Natural killer cell treated with Interleukin-12 subunit alpha and Interleukin-12 subunit beta and Interleukin-15 and Interleukin-18, amount 100 ng/mL, for 72 hours (primary cell): ENCODE results near the gene CEMIP2. TPM values are rescaled to one million over a fixed set of nuclear protein-coding genes. Genes with fewer than 3 reads are reported as not detected.
"Not testable (repeated sequence)": the region's sequence is repeated elsewhere in the genome, so short reads cannot be mapped to it uniquely, and the experiment has no call there.

ENCODE experiments used
- ATAC-seq, 2 donors: fragments of 150-1000 bp; cut with Tn5 transposase in 1 of 2; sonication (Bioruptor Pico), chemical (Tn5 transposase) in 1 of 2; 2 replicates each; pipeline ENCODE4 v1.10.0; 2021
- DNase-seq: peaks from one replicate; pipeline ENCODE4 v3.0.0; 2022; ENCODE audit warnings: low spot score
- H3K27ac Mint-ChIP-seq, 2 donors: 1 replicate in 1 of 2; 2 replicates in 1 of 2; pipeline ENCODE4 v1.8.0; 2022; ENCODE audit warnings: mixed read lengths in 2 of 2, mild to moderate bottlenecking in 1 of 2, moderate library complexity in 1 of 2
- H3K27me3 Mint-ChIP-seq, 2 donors: 1 replicate in 1 of 2; 2 replicates in 1 of 2; pipeline ENCODE4 v1.8.0; 2022; ENCODE audit warnings: mixed read lengths in 2 of 2
- H3K36me3 Mint-ChIP-seq: one replicate; pipeline ENCODE4 v1.8.0; 2022; ENCODE audit warnings: mixed read lengths
- H3K4me1 Mint-ChIP-seq, 2 donors: 1 replicate in 1 of 2; 2 replicates in 1 of 2; pipeline ENCODE4 v1.8.0; 2022; ENCODE audit warnings: low read depth in 2 of 2, mixed read lengths in 2 of 2, mild to moderate bottlenecking in 1 of 2
- H3K4me3 Mint-ChIP-seq: one replicate; pipeline ENCODE4 v1.8.0; 2022; ENCODE audit warnings: mixed read lengths
- H3K9me3 Mint-ChIP-seq: 2 replicates; pipeline ENCODE4 v1.8.0; 2022; ENCODE audit warnings: mixed read lengths
- total RNA-seq, 2 donors: library from RNA; stranded (reverse); gene quantifications; one replicate each; pipeline ENCODE4 v1.2.3, GENCODE V29; 2022

The CEMIP2 gene
- total RNA-seq, 2 donors from 2014 or later, result 39.8 to 63.7 TPM

DNA sequence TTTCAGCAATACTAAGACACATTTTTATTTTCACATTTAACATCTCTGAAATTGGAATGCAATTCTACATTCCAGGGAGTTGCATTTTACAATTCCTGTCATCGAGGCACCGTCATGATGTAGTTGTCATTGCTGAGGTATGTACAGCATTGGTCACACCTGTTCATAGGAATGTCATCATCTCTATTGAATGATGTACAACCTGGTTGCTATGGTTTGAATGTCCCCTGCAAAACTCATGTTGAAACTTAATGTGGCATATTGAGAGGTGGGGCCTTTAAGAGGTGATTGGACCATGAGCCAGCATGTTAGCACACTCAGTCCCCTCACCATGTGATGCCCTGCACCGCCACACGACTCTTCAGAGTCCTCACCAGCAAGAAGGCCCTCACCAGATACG is 103.1 kb downstream of the CEMIP2 start:
- no peak for ATAC-seq
- H3K36me3 Mint-ChIP-seq, result no peaks in the 10 kb centered on the region
- H3K9me3 Mint-ChIP-seq, result no peaks in the 10 kb centered on the region
- peaks cover 9 to 11% of the 10 kb centered on the region in 2 donors for H3K4me1 Mint-ChIP-seq
- H3K4me3 Mint-ChIP-seq, result no peak overlapping the region
- H3K27ac Mint-ChIP-seq, result no peak overlapping the region
- peaks cover 0 to 5% of the 10 kb centered on the region in 2 donors for H3K27me3 Mint-ChIP-seq
- no peak for DNase-seq

DNA sequence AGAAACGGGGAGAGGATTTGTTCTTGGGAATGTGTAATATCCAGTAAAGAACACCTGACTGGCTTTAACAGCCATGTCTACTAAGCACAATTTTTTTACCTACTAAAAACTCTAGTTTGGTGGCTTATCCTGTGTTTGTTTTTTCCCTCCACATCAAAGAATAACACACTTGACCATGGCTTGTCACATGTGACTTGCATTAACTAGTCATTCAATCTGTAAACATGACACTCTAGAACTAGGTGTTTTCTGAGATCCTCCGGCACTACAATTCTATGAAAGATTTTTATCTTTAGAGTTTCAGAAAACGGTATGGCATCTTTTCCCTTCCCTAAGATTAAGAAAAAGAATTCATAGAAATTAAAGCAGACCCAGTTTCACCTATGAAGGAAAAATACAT is 103.7 kb downstream of the CEMIP2 start:
- H3K9me3 Mint-ChIP-seq, result no peaks in the 10 kb centered on the region
- no peak for ATAC-seq
- no peak overlapping the region for H3K4me3 Mint-ChIP-seq
- peaks cover 14 to 15% of the 10 kb centered on the region in 2 donors for H3K4me1 Mint-ChIP-seq
- no peaks in the 10 kb centered on the region for H3K36me3 Mint-ChIP-seq
- H3K27me3 Mint-ChIP-seq, result peaks cover 0 to 5% of the 10 kb centered on the region in 2 donors
- no peak overlapping the region for H3K27ac Mint-ChIP-seq
- no peak for DNase-seq

DNA sequence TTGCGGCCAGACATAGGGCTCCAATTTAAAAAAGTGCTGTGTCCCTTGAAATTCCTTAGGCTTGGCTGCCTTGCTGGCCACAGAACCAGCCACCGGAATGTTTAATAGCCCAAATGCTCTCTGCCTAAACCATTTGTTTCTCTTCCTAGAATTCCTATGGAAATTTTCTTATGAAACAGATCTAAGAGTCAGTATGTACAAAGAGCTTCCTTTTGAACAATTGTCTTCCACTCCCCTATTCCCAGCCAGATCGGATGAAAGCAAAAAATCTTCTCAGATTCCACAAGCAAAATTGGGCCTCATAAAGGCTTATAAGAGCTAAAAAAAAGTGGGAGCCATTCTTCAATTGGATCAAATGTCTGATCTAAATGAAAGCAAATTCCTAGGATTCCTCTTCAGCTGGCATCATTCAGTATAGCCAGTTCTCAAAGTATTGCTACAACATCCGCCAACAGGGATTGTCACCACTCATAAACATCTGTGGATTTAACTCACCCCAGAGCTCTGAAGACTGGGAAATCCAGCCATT is 104.3 kb downstream of the CEMIP2 start:
- DNase-seq (no peak), ATAC-seq (no peak)
- Mint-ChIP-seq H3K27ac (no peak overlapping the region), H3K36me3 (no peaks in the 10 kb centered on the region), H3K4me3 (no peak overlapping the region), H3K9me3 (no peaks in the 10 kb centered on the region), H3K27me3 (peaks cover 0 to 5% of the 10 kb centered on the region in 2 donors), H3K4me1 (peaks cover 15 to 18% of the 10 kb centered on the region in 2 donors)

DNA sequence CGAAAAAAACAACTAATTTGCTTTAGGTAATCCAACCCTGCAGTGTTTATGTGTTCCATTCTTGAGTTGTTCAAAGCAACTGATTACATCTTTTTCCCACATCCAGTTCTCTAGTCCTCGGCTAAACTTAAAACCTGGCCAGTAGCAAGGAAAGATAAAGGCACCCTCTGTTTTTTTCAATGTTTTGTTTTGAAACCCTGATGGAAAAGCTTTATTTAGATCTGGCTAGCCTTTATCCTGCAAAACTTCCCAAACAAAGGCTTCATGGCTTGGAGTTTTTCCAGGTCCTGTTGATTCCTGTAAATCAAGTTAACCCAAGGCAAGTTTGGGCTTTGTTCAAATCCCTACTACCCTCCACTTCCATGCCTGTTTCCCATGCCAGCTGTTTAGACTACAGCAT is 105.1 kb downstream of the CEMIP2 start:
- Mint-ChIP-seq H3K27ac (no peak overlapping the region), H3K4me1 (peaks cover 15 to 19% of the 10 kb centered on the region in 2 donors), H3K27me3 (peaks cover 1 to 5% of the 10 kb centered on the region in 2 donors), H3K9me3 (no peaks in the 10 kb centered on the region), H3K4me3 (no peak overlapping the region), H3K36me3 (peaks cover 2% of the 10 kb centered on the region)
- ATAC-seq, result no peak
- DNase-seq, result no peak

DNA sequence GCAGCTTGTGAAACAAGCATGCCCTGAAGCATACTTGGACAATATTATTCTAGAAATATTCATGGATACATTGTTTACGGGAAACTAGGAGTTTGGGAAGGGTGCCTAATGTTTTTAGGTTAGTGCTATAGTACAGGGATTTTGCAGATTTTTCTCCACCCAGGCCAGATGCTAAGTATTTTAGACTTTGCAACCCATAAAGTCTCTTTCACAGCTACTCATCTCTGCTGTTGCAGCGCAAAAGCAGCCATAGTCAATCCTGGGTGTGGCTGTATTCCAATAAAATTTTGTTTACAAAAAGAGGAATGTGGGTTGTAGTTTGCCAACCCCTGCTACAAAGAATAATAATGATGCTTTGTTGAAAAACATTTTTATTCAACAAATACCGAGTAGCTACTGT is 106.2 kb downstream of the CEMIP2 start:
- Mint-ChIP-seq H3K27me3 (peaks cover 2 to 5% of the 10 kb centered on the region in 2 donors), H3K9me3 (peaks cover 7% of the 10 kb centered on the region), H3K4me1 (peaks cover 21 to 29% of the 10 kb centered on the region in 2 donors), H3K36me3 (peaks cover 14% of the 10 kb centered on the region), H3K27ac (no peak overlapping the region), H3K4me3 (no peak overlapping the region)
- ATAC-seq (no peak), DNase-seq (no peak)

DNA sequence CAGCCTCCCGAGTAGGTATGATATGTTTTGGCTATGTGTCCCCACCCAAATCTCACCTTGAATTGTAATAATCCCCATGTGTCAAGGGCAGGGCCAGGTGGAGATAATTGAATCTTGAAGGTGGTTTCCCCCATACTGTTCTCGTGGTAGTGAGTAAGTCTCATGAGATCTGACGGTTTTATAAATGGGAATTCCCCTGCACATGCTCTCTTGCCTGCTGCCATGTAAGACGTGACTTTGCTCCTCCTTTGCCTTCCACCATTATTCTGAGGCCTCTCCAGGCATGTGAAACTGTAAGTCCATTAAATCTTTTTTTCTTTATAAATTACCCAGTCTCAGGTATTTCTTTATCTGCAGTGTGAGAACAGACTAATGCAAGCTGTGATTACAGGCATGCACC is 111.0 kb downstream of the CEMIP2 start:
- not testable (repeated sequence) for H3K27me3 Mint-ChIP-seq, DNase-seq, H3K4me3 Mint-ChIP-seq, ATAC-seq
- Mint-ChIP-seq H3K36me3 (peaks cover 19% of the 10 kb centered on the region), H3K9me3 (peaks cover 11% of the 10 kb centered on the region), H3K27ac (peak overlapping the region in 1 of 2 donors; percentile 31), H3K4me1 (peaks cover 15 to 30% of the 10 kb centered on the region in 2 donors)

DNA sequence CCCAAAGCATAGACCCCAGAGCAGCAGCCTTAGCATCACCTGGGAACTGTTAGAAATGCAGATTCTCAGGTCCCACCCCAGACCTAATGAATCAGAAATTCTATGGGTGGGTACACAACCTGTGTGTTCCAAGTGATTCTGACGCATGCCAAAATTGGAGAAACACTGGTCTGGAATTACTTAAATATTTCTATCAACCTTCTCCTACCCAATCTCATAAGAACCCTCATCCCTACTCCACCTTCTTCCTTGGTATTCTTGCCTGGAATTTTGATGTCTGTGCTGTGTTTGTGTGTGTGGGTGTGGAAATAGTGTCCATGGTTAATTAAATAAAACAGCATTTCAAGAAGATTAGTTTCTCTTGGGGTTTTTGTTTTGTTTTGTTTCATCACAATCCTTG is 111.8 kb downstream of the CEMIP2 start:
- no peak overlapping the region for H3K27ac Mint-ChIP-seq

DNA sequence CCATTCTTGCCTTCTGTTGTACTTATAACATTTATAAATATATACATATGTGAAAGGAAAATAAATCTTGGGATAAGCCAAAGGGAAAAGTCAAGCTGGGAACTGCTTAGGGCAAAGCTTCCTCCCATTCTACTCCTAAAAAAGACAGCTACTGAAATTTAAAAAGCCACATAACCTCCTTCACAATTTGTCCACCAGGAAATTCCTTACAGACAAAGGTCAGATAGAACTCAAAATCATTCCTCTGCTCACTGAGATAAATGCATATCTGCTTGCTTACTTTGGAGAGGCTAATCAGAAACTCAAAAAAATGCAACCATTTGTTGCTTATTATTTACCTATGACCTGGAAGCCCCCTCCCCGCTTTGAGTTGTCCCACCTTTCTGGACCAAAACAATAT is 112.5 kb downstream of the CEMIP2 start:
- peaks cover 2 to 7% of the 10 kb centered on the region in 2 donors for H3K27me3 Mint-ChIP-seq
- peaks cover 11% of the 10 kb centered on the region for H3K9me3 Mint-ChIP-seq
- H3K4me3 Mint-ChIP-seq, result no peak overlapping the region
- H3K36me3 Mint-ChIP-seq, result peaks cover 19% of the 10 kb centered on the region
- peaks cover 15 to 37% of the 10 kb centered on the region in 2 donors for H3K4me1 Mint-ChIP-seq
- DNase-seq, result no peak
- no peak overlapping the region for H3K27ac Mint-ChIP-seq
- ATAC-seq, result no peak

More for the DNA sequence above, 111.8 kb downstream of the CEMIP2 start:
- H3K4me1 Mint-ChIP-seq, result peaks cover 15 to 33% of the 10 kb centered on the region in 2 donors
- ATAC-seq, result no peak
- H3K36me3 Mint-ChIP-seq, result peaks cover 19% of the 10 kb centered on the region
- H3K27me3 Mint-ChIP-seq, result peaks cover 2 to 7% of the 10 kb centered on the region in 2 donors
- no peak for DNase-seq
- no peak overlapping the region for H3K4me3 Mint-ChIP-seq
- peaks cover 11% of the 10 kb centered on the region for H3K9me3 Mint-ChIP-seq

DNA sequence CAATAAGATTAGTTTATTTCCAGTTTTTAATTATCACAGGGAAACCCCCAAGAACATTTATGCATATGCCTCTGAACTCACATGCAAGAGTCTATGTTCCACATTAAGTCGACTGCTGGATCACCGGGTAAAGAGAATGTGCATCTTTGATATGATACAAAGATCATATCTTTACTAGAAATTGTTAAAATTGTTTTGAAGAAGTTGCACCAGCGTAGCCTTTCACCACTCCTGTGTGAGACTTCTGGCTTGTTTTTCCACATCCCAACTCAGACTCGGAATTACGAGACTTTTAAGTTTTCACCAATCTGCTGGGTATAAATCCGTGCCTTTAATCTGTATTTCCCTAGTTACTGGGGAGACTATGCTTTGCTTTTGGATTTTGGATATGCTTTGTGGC is 113.2 kb downstream of the CEMIP2 start:
- Mint-ChIP-seq H3K36me3 (peaks cover 19% of the 10 kb centered on the region), H3K9me3 (peaks cover 11% of the 10 kb centered on the region), H3K27me3 (peaks cover 2 to 7% of the 10 kb centered on the region in 2 donors), H3K4me3 (no peak overlapping the region), H3K4me1 (peaks cover 9 to 34% of the 10 kb centered on the region in 2 donors), H3K27ac (no peak overlapping the region)
- no peak for DNase-seq
- ATAC-seq, result no peak

DNA sequence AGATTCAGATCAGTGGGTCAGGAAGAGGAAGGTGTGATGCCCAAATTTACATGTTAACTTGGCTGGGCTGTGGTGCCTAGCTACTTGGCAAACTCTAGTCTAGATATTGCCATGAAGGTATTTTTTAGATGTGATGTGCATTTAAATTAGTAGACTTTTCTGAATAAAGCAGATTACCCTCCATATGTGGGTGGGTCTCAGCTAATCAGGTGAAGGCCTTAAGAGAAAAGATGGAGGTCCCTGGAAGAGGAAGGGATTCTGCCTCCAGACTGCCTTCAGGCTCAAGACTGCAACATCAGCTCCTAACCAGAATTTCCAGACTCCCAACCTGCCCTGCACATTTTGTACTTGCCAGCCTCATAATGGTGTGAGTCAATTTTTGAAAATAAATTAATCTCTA is 115.8 kb downstream of the CEMIP2 start:
- H3K9me3 Mint-ChIP-seq, result peaks cover 10% of the 10 kb centered on the region
- no peak overlapping the region for H3K4me3 Mint-ChIP-seq
- H3K36me3 Mint-ChIP-seq, result peaks cover 10% of the 10 kb centered on the region
- DNase-seq, result no peak
- H3K27ac Mint-ChIP-seq, result no peak overlapping the region
- peaks cover 17 to 27% of the 10 kb centered on the region in 2 donors for H3K4me1 Mint-ChIP-seq
- no peak for ATAC-seq
- peaks cover 0 to 7% of the 10 kb centered on the region in 2 donors for H3K27me3 Mint-ChIP-seq

DNA sequence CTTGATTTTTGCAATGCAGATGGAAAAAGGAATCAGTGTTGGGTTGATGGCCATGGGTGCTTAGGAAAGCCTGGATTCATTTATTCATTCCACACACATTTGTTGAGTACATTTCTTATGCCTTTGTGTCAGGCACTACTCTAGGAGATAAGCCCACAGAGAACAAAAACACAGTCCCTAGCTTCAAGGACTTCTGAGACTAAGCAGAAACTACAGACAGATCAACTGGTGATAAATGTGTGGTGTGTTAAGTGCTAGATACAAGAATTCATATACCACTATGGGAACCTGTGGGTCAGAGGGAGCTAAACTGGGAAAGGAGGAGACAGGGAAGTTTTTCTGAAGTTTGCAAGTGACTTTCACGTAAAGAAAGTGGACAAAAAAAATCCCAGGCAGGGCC is 119.9 kb downstream of the CEMIP2 start:
- DNase-seq (no peak), ATAC-seq (no peak)
- Mint-ChIP-seq H3K27me3 (no peaks in the 10 kb centered on the region), H3K36me3 (no peaks in the 10 kb centered on the region), H3K9me3 (peaks cover 5% of the 10 kb centered on the region), H3K4me1 (peaks cover 40 to 41% of the 10 kb centered on the region in 2 donors), H3K27ac (no peak overlapping the region), H3K4me3 (no peak overlapping the region)

DNA sequence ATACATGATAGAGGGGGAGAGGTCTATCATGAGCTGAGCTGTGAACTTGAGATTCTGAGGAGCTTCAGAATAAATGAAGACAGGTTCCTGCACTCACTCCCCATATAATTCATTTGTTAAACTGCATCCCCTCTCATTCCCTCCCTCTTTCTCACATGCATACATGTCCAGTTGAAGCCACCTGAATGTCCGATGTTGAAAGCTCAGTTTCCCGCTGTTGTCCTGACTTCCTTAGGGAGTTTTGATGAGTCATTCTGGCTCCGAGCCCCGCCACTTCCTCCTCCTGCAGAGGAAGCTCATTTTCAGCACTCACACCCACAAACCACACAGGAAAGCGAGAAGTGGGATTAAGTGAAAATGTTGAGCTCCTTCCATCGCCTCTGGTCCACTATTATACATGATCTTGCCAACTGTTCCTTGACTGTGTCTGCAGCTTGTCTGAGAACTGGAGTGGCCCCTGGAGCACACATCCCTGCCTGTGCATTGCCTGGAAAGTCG is 121.2 kb downstream of the CEMIP2 start:
- Mint-ChIP-seq H3K36me3 (no peaks in the 10 kb centered on the region), H3K4me1 (peaks cover 38 to 41% of the 10 kb centered on the region in 2 donors), H3K9me3 (peaks cover 5% of the 10 kb centered on the region), H3K4me3 (peak overlapping the region; percentile 73), H3K27ac (peak overlapping the region; percentile 38 to 70), H3K27me3 (no peaks in the 10 kb centered on the region)
- DNase-seq, result peak; percentile 71
- peak; percentile 69 to 77 for ATAC-seq

DNA sequence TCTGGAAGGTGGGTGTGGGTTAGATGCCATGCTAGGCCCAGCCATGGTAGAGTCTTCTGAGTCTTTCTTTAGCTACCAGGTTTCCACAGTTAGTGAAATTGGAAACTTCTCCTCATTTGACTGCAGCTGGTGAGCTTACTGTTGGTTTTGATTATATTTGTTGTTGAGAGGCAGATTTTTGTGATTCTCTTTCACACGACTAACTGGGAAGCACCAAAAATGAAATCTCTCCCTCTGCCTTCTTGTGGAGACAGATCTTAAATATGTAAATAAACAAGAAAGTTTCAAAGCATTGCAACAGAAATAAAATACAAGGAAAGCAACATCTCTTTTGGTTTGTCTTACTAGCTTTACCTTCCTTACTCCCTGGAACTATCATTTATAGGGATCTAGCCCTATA is 122.2 kb downstream of the CEMIP2 start:
- peak overlapping the region in 1 of 2 donors; percentile 15 for H3K27ac Mint-ChIP-seq

DNA sequence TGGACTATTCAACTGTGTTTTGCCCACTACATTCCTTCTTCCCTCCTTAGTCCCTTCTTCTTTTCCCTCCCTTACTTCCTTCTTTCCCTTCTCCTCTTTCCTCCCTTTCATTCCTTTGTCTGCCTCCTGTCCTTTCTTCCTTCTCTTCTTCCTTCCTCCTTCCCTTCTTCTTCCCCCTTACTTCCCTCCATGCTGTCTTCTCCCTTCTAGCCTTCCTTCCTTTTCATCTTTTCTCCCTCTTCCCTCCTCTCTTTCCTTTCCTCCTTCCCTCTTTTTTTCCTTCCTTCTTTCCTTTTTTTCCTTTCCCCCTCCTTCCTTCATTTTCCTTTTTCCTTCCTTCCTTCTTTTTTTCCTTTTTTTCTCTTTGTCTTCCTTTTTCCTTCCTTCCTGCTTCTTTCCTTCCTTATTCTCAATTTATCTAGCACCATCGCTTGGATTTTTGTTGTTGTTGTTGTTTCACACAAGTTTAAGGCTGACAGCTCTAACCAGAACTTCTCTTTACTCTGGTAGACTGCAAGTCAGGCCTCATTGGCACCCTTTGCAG is 123.4 kb downstream of the CEMIP2 start:
- DNase-seq (no peak), ATAC-seq (no peak)
- no peaks in the 10 kb centered on the region for H3K27me3 Mint-ChIP-seq
- no peak overlapping the region for H3K4me3 Mint-ChIP-seq
- peak overlapping the region; percentile 5 to 15 for H3K27ac Mint-ChIP-seq
- peaks cover 5% of the 10 kb centered on the region for H3K9me3 Mint-ChIP-seq
- H3K4me1 Mint-ChIP-seq, result peaks cover 35 to 46% of the 10 kb centered on the region in 2 donors
- no peaks in the 10 kb centered on the region for H3K36me3 Mint-ChIP-seq

More for the DNA sequence above, 122.2 kb downstream of the CEMIP2 start:
- Mint-ChIP-seq H3K27me3 (no peaks in the 10 kb centered on the region), H3K9me3 (peaks cover 5% of the 10 kb centered on the region), H3K4me3 (no peak overlapping the region), H3K36me3 (no peaks in the 10 kb centered on the region), H3K4me1 (peaks cover 34 to 41% of the 10 kb centered on the region in 2 donors)
- DNase-seq (no peak), ATAC-seq (no peak)
